Calu3 (cell line): ENCODE measurements around the gene ACTG2. TPM values are rescaled to one million over a fixed set of nuclear protein-coding genes. Genes with fewer than 3 reads are reported as not detected.

Source experiments
- BruUV-seq: library from RNA; stranded (reverse); fragments of 400-500 nt; replicated peaks from 2 replicates; lab custom pipeline; 2021; lab: Mats Ljungman, UMichigan
- CTCF ChIA-PET: fragments of 300-600 bp; sonication (Branson Sonifier 250); formaldehyde crosslinking; loops from one replicate; lab custom pipeline; 2022; ENCODE audit warnings: antibody characterized with exemption; lab: Charles Lee
- DNase-seq: peaks from one replicate; pipeline ENCODE4 v3.0.0; 2022
- H3K27ac Mint-ChIP-seq: one replicate; pipeline ENCODE4 v1.8.0; 2022; ENCODE audit warnings: mixed read lengths; ENCODE audit not compliant: unreplicated experiment
- H3K27me3 Mint-ChIP-seq: one replicate; pipeline ENCODE4 v1.8.0; 2022; ENCODE audit warnings: mixed read lengths; ENCODE audit not compliant: unreplicated experiment
- H3K36me3 Mint-ChIP-seq: one replicate; pipeline ENCODE4 v1.8.0; 2022; ENCODE audit warnings: mild to moderate bottlenecking, moderate library complexity, mixed read lengths; ENCODE audit not compliant: insufficient read depth, unreplicated experiment
- H3K4me1 Mint-ChIP-seq: one replicate; pipeline ENCODE4 v1.8.0; 2022; ENCODE audit warnings: mild to moderate bottlenecking, low read depth, mixed read lengths; ENCODE audit not compliant: unreplicated experiment
- H3K4me3 Mint-ChIP-seq: one replicate; pipeline ENCODE4 v1.8.0; 2022; ENCODE audit warnings: mild to moderate bottlenecking, low read depth, moderate library complexity, mixed read lengths; ENCODE audit not compliant: unreplicated experiment
- H3K9me3 Mint-ChIP-seq: one replicate; pipeline ENCODE4 v1.8.0; 2022; ENCODE audit warnings: low read depth, mixed read lengths; ENCODE audit not compliant: unreplicated experiment
- CTCF ChIP-seq: fragments of 200-600 bp; IDR thresholded peaks from one replicate; pipeline ENCODE4 v1.8.0; 2022; ENCODE audit warnings: antibody characterized with exemption; ENCODE audit not compliant: unreplicated experiment
- intact Hi-C: fragments of 100-400 bp; cut with micrococcal nuclease; formaldehyde crosslinking; loops from one replicate; pipeline ENCODE4 v1.10.0; 2022; ENCODE audit not compliant: unreplicated experiment
- total RNA-seq: library from RNA; stranded (reverse); gene quantifications from 2 replicates; pipeline ENCODE4 v1.2.3, GENCODE V29; 2022

The ACTG2 gene
- total RNA-seq, 1 experiment from 2014 or later, result not detected

DNA sequence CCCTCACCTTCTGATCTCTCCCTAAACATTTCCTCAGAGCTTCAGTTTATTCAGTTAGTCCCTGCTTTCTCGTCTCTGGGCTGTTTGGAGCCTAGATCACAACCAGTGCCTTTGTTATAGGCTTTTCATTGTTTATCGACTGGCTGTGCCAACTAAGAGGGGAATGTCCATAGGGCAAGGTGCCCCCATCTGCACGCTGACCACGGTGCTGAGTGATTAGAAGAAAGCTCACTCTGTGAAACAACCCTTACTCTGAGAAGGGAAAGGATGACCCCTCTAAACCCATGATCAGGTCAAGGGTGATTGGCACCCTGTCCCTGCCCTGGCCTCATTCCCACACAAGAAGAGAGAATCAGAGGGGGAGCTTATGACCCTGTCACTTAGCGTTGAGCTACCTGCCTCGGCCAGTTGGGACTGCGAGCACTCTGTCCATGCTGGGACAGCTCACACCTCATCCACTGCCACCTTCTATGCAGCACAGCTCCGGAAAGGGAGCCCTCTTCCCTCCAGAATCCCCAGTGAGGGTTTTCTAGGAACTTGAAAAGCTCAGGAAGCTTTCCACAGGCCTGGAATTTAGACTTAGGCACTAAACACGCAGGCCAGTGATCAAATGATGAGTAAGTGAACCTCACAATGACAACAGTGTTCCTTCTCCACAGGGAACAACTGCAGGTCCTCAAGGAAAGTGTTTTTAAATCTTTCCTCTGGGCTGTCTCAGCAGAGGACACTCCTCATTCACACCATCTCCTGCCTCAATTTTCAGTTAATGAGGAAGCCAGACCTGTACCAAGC is 2.3 kb upstream of the ACTG2 start:
- no peak for TF ChIP-seq CTCF
- BruUV-seq, result no TSS peak
- intact Hi-C loops, result no loop called here
- H3K27me3 Mint-ChIP-seq, result peaks cover 12% of the 10 kb centered on the region
- no peaks in the 10 kb centered on the region for H3K9me3 Mint-ChIP-seq
- no peak for DNase-seq
- no peaks in the 10 kb centered on the region for H3K36me3 Mint-ChIP-seq
- no peak overlapping the region for H3K27ac Mint-ChIP-seq
- H3K4me1 Mint-ChIP-seq, result no peaks in the 10 kb centered on the region
- CTCF ChIA-PET, result no interaction called here
- H3K4me3 Mint-ChIP-seq, result no peak overlapping the region

DNA sequence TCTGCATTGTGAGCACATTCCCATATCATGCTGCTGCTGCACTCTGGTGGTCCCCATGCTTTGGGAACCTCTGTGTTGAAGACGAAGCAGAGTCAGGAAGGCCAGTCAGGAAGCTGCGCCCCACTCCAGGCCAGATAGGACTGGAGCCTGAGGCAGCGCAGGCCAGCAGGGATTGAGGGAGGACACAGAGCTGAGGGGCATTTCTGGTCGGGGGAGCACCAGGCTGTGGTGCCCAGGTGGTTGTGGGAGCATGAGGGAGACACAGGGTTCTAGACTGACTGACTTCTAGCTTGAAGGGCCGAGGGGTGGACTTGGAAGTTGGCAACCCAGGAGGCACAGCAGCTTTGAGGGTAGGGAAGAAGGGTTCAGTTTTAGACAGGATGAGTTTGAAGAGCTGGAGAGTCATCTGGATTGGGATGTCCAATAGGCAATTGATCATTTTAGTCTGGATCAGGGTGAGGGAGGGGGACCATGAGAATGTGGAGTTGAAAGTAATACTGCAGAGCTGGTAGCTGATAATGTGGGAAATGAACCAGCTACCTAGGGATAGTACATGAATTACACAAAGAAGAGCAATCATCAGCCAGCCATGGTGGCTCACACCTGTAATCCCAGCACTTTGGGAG is 1.4 kb upstream of the ACTG2 start:
- BruUV-seq, result no TSS peak
- intact Hi-C loops, result no loop called here
- CTCF ChIA-PET, result no interaction called here
- H3K4me1 Mint-ChIP-seq, result no peaks in the 10 kb centered on the region
- H3K9me3 Mint-ChIP-seq, result no peaks in the 10 kb centered on the region
- no peak overlapping the region for H3K4me3 Mint-ChIP-seq
- TF ChIP-seq CTCF, result no peak
- H3K27ac Mint-ChIP-seq, result no peak overlapping the region
- peaks cover 12% of the 10 kb centered on the region for H3K27me3 Mint-ChIP-seq
- DNase-seq, result no peak
- no peaks in the 10 kb centered on the region for H3K36me3 Mint-ChIP-seq

DNA sequence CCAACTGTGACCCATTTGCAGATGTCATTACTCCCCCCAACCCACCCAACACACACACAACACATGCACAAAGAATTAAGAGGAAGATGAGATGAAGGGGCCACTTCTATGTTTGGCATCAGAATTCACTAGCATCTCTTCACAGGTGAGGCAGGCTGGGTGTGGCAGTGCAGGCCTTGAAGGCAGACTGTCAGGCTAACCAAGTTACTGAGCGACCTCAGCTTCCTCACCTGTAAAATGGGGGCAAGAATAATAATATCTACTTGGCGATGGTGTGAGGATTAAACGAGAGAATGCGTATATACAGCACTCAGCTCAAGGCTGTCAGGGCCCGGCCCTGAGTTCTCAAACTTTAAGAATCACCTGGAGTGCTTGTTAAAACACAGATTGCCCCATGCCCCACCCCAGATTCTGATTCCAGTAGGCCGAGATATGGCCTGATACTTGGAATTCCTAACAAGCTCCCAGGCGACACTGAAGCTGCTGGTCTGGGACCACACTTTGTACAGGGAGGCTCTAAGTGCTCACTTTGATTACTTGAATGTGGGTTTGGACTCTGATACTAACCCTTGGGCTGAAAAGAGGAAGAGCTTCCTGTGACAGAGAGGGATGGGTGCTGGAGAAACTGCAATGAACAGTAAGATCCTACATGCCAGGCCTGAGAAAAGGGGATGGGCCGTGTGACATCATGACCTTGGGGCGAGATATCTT is 1.1 kb downstream of the ACTG2 start:
- no peaks in the 10 kb centered on the region for H3K9me3 Mint-ChIP-seq
- intact Hi-C loops, result no loop called here
- H3K4me1 Mint-ChIP-seq, result peaks cover 7% of the 10 kb centered on the region
- TF ChIP-seq CTCF, result no peak
- peaks cover 12% of the 10 kb centered on the region for H3K27me3 Mint-ChIP-seq
- H3K4me3 Mint-ChIP-seq, result no peak overlapping the region
- no peak for DNase-seq
- no peak overlapping the region for H3K27ac Mint-ChIP-seq
- no peaks in the 10 kb centered on the region for H3K36me3 Mint-ChIP-seq
- CTCF ChIA-PET, result no interaction called here
- BruUV-seq, result no TSS peak

DNA sequence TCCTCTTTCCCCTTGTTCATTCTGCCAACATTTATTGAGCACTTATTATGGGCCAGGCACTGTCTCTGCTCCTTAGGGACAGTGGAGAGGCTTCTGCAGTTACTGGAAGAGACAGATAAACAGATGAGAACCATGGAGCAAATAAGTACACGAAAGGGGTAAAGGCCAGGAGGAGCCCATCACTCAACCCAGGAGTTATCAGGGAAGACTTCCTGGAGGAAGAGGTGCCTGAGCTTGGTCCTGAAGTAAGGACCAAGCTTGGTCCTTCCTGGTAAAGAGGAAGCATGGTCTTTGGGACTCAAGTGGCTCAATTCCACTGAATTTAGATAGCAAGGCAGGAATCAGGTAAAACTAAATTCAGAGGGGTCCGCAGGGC is 1.7 kb downstream of the ACTG2 start:
- Mint-ChIP-seq H3K4me3 (no peak overlapping the region), H3K4me1 (peaks cover 7% of the 10 kb centered on the region), H3K9me3 (no peaks in the 10 kb centered on the region), H3K27ac (no peak overlapping the region), H3K36me3 (no peaks in the 10 kb centered on the region), H3K27me3 (peaks cover 12% of the 10 kb centered on the region)
- no peak for DNase-seq
- TF ChIP-seq CTCF, result no peak
- CTCF ChIA-PET, result no interaction called here
- intact Hi-C loops, result no loop called here
- no TSS peak for BruUV-seq
